Bronchial epithelial cell (primary cell): Measurements from ENCODE around the gene EXOC6. TPM values are rescaled to one million over a fixed set of nuclear protein-coding genes. Genes with fewer than 3 reads are reported as not detected.
A peak's percentile ranks its signal among the peaks of the same experiment; 100 is the strongest.

Experiments
- DNase-seq: peaks from one replicate; pipeline ENCODE4 v3.0.0-alpha.2; 2010; ENCODE audit warnings: low read depth
- FAIRE-seq: peaks from 2 replicates; lab custom pipeline; 2011; peaks lifted over from hg19 to GRCh38; lab: Jason Lieb, UNC
- H3K27me3 ChIP-seq: 2 replicates; pipeline ENCODE4 v1.5.1; 2011; ENCODE audit warnings: low read length; ENCODE audit not compliant: control insufficient read depth, insufficient read depth
- H3K36me3 ChIP-seq: 2 replicates; pipeline ENCODE4 v1.5.1; 2011; ENCODE audit warnings: low read length; ENCODE audit not compliant: control insufficient read depth, insufficient read depth
- H3K4me3 ChIP-seq: 2 replicates; pipeline ENCODE4 v1.5.1; 2011; ENCODE audit warnings: mild to moderate bottlenecking, low read depth, low read length, control low read depth
- CTCF ChIP-seq: IDR thresholded peaks from 2 replicates; pipeline ENCODE4 v1.5.1; 2011; ENCODE audit warnings: mild to moderate bottlenecking, moderate library complexity, low read length, control low read depth, inconsistent platforms; ENCODE audit not compliant: insufficient read depth, severe bottlenecking
- total RNA-seq: library from RNA; depleted of rRNA; stranded (reverse); fragments of >200 nt; gene quantifications from 2 replicates; pipeline ENCODE4 v1.2.1, GENCODE V29; 2014

Gene EXOC6
- total RNA-seq, 1 donor from 2014 or later, result 12.4 TPM

- Histone ChIP-seq H3K36me3 (no peaks in the 10 kb centered on the region), H3K4me3 (no peak overlapping the region), H3K27me3 (no peaks in the 10 kb centered on the region)
- DNase-seq, result peak; percentile 48
- TF ChIP-seq CTCF, result no peak
- no peak for FAIRE-seq
Measured at GRCh38 chr10:92834986-92835385, 13.3 kb upstream of the EXOC6 start.

GRCh38 chr10:92837456-92837855, 10.9 kb upstream of the EXOC6 start:
- no peak for TF ChIP-seq CTCF
- H3K4me3 ChIP-seq, result no peak overlapping the region
- DNase-seq, result no peak
- no peak for FAIRE-seq
- H3K27me3 ChIP-seq, result no peaks in the 10 kb centered on the region
- H3K36me3 ChIP-seq, result no peaks in the 10 kb centered on the region

GRCh38 chr10:92839191-92840085, 8.9 kb upstream of the EXOC6 start:
- TF ChIP-seq CTCF, result peak; percentile 15

GRCh38 chr10:92844746-92845145, 3.6 kb upstream of the EXOC6 start:
- no peak overlapping the region for H3K4me3 ChIP-seq
- no peak for TF ChIP-seq CTCF
- no peak for DNase-seq
- no peaks in the 10 kb centered on the region for H3K27me3 ChIP-seq
- no peak for FAIRE-seq
- H3K36me3 ChIP-seq, result no peaks in the 10 kb centered on the region

More at GRCh38 chr10:92839191-92840085, 8.9 kb upstream of the EXOC6 start:
- DNase-seq, result no peak
- H3K36me3 ChIP-seq, result no peaks in the 10 kb centered on the region
- FAIRE-seq, result no peak
- H3K27me3 ChIP-seq, result no peaks in the 10 kb centered on the region
- H3K4me3 ChIP-seq, result no peak overlapping the region

GRCh38 chr10:92845921-92846320, 2.4 kb upstream of the EXOC6 start:
- Histone ChIP-seq H3K36me3 (no peaks in the 10 kb centered on the region), H3K27me3 (no peaks in the 10 kb centered on the region), H3K4me3 (no peak overlapping the region)
- TF ChIP-seq CTCF, result no peak
- FAIRE-seq (no peak), DNase-seq (no peak)
